Stimulated activated naive B cell treated with anti-CD40 and anti-IgM and Interleukin-4, amounts not matched to agents 10 μg/mL and 1 μg/mL and 100 μg/mL, for 72 hours (primary cell): ENCODE results near the gene GRIN1.
A peak's percentile ranks its signal among the peaks of the same experiment; 100 is the strongest.

Experiments
- ATAC-seq, 2 donors: fragments of 150-1000 bp; cut with Tn5 transposase; replicated peaks; 2 replicates each; pipeline ENCODE4 v1.10.0; 2021; ENCODE audit warnings: moderate library complexity in 1 of 2
- DNase-seq: peaks from one replicate; pipeline ENCODE4 v3.0.0; 2021
- H3K27ac Mint-ChIP-seq: one replicate; pipeline ENCODE4 v1.8.0; 2022; ENCODE audit warnings: mild to moderate bottlenecking, mixed read lengths
- H3K27me3 Mint-ChIP-seq, 2 donors: one replicate each; pipeline ENCODE4 v1.8.0; 2022; ENCODE audit warnings: mixed read lengths in 2 of 2
- H3K36me3 Mint-ChIP-seq, 2 donors: one replicate each; pipeline ENCODE4 v1.8.0; 2022; ENCODE audit warnings: mixed read lengths in 2 of 2, mild to moderate bottlenecking in 1 of 2
- H3K4me1 Mint-ChIP-seq, 2 donors: one replicate each; pipeline ENCODE4 v1.8.0; 2022; ENCODE audit warnings: mixed read lengths in 2 of 2, mild to moderate bottlenecking in 1 of 2
- H3K4me3 Mint-ChIP-seq, 2 donors: one replicate each; pipeline ENCODE4 v1.8.0; 2022; ENCODE audit warnings: mild to moderate bottlenecking in 2 of 2, mixed read lengths in 2 of 2, moderate library complexity in 1 of 2
- H3K9me3 Mint-ChIP-seq, 2 donors: one replicate each; pipeline ENCODE4 v1.8.0; 2022; ENCODE audit warnings: mixed read lengths in 2 of 2, mild to moderate bottlenecking in 1 of 2

GRIN1 gene

GRCh38 chr9:137166380-137167229 is 27.7 kb downstream of the GRIN1 start:
- H3K27me3 Mint-ChIP-seq: peaks cover 51 to 76% of the 10 kb centered on the region in 2 donors
- no peaks in the 10 kb centered on the region for H3K9me3 Mint-ChIP-seq
- peaks cover 11 to 27% of the 10 kb centered on the region in 2 donors for H3K4me1 Mint-ChIP-seq
- no peak overlapping the region for H3K27ac Mint-ChIP-seq
- no peaks in the 10 kb centered on the region for H3K36me3 Mint-ChIP-seq
- no peak for ATAC-seq
- DNase-seq: no peak
- peak overlapping the region; percentile 7 to 43 for H3K4me3 Mint-ChIP-seq

GRCh38 chr9:137167277-137167746 is 28.4 kb downstream of the GRIN1 start:
- peaks cover 52 to 77% of the 10 kb centered on the region in 2 donors for H3K27me3 Mint-ChIP-seq
- no peak for ATAC-seq
- no peak overlapping the region for H3K27ac Mint-ChIP-seq
- no peak overlapping the region for H3K4me3 Mint-ChIP-seq
- no peaks in the 10 kb centered on the region for H3K36me3 Mint-ChIP-seq
- H3K4me1 Mint-ChIP-seq: peaks cover 11 to 27% of the 10 kb centered on the region in 2 donors
- no peaks in the 10 kb centered on the region for H3K9me3 Mint-ChIP-seq
- no peak for DNase-seq

GRCh38 chr9:137167747-137168572 is 29.0 kb downstream of the GRIN1 start:
- Mint-ChIP-seq H3K27me3 (peaks cover 48 to 72% of the 10 kb centered on the region in 2 donors), H3K4me1 (peaks cover 11 to 28% of the 10 kb centered on the region in 2 donors), H3K9me3 (no peaks in the 10 kb centered on the region), H3K4me3 (peak overlapping the region in 1 of 2 donors; percentile 71), H3K36me3 (no peaks in the 10 kb centered on the region), H3K27ac (no peak overlapping the region)
- DNase-seq (no peak), ATAC-seq (peak; percentile 10 to 35)

- DNase-seq (no peak), ATAC-seq (peak; percentile 28 to 49)
- H3K27ac Mint-ChIP-seq: no peak overlapping the region
- H3K27me3 Mint-ChIP-seq: peaks cover 49 to 68% of the 10 kb centered on the region in 2 donors
- H3K36me3 Mint-ChIP-seq: no peaks in the 10 kb centered on the region
- H3K4me1 Mint-ChIP-seq: peaks cover 11 to 32% of the 10 kb centered on the region in 2 donors
- H3K9me3 Mint-ChIP-seq: no peaks in the 10 kb centered on the region
- H3K4me3 Mint-ChIP-seq: peak overlapping the region; percentile 60 to 71
Observed at GRCh38 chr9:137168573-137168903, 29.6 kb downstream of the GRIN1 start.

GRCh38 chr9:137168904-137169856 is 30.2 kb downstream of the GRIN1 start:
- peaks cover 45 to 63% of the 10 kb centered on the region in 2 donors for H3K27me3 Mint-ChIP-seq
- DNase-seq: no peak
- ATAC-seq: peak; percentile 32 to 48
- no peaks in the 10 kb centered on the region for H3K36me3 Mint-ChIP-seq
- H3K4me3 Mint-ChIP-seq: peak overlapping the region; percentile 71 to 74
- peaks cover 11 to 32% of the 10 kb centered on the region in 2 donors for H3K4me1 Mint-ChIP-seq
- no peaks in the 10 kb centered on the region for H3K9me3 Mint-ChIP-seq
- H3K27ac Mint-ChIP-seq: no peak overlapping the region

GRCh38 chr9:137169896-137170358 is 31.0 kb downstream of the GRIN1 start, which contains the start of gene LRRC26:
LRRC26 (minus strand) TSS chr9:137170051; CDS start chr9:137169943, 108 bp downstream.
- Mint-ChIP-seq H3K4me1 (peaks cover 11 to 32% of the 10 kb centered on the region in 2 donors), H3K27me3 (peaks cover 39 to 55% of the 10 kb centered on the region in 2 donors), H3K36me3 (no peaks in the 10 kb centered on the region), H3K4me3 (peak within 1 kb of the TSS; percentile 71 to 74), H3K9me3 (no peaks in the 10 kb centered on the region), H3K27ac (no peak within 1 kb of the TSS)
- DNase-seq: no peak
- ATAC-seq: no peak

GRCh38 chr9:137170486-137171148 is 31.7 kb downstream of the GRIN1 start:
- no peak overlapping the region for H3K4me3 Mint-ChIP-seq
- no peaks in the 10 kb centered on the region for H3K36me3 Mint-ChIP-seq
- H3K27me3 Mint-ChIP-seq: peaks cover 33 to 48% of the 10 kb centered on the region in 2 donors
- no peak overlapping the region for H3K27ac Mint-ChIP-seq
- DNase-seq (no peak), ATAC-seq (no peak)
- no peaks in the 10 kb centered on the region for H3K9me3 Mint-ChIP-seq
- H3K4me1 Mint-ChIP-seq: peaks cover 11 to 32% of the 10 kb centered on the region in 2 donors

- H3K9me3 Mint-ChIP-seq: no peaks in the 10 kb centered on the region
Observed at GRCh38 chr9:137171149-137171900, 32.4 kb downstream of the GRIN1 start.

GRCh38 chr9:137172901-137173795 is 34.2 kb downstream of the GRIN1 start:
- Mint-ChIP-seq H3K4me3 (peak overlapping the region in 1 of 2 donors; percentile 27), H3K4me1 (peaks cover 9 to 33% of the 10 kb centered on the region in 2 donors), H3K27ac (peak overlapping the region; percentile 14), H3K27me3 (peaks cover 22 to 31% of the 10 kb centered on the region in 2 donors), H3K36me3 (peaks cover 5 to 8% of the 10 kb centered on the region in 2 donors), H3K9me3 (no peaks in the 10 kb centered on the region)
- DNase-seq: no peak
- no peak for ATAC-seq

More at GRCh38 chr9:137171149-137171900, 32.4 kb downstream of the GRIN1 start:
- Mint-ChIP-seq H3K36me3 (no peaks in the 10 kb centered on the region), H3K27me3 (peaks cover 28 to 41% of the 10 kb centered on the region in 2 donors), H3K27ac (no peak overlapping the region), H3K4me1 (peaks cover 11 to 37% of the 10 kb centered on the region in 2 donors), H3K4me3 (no peak overlapping the region)
- ATAC-seq (no peak), DNase-seq (no peak)

GRCh38 chr9:137173796-137174664 is 35.1 kb downstream of the GRIN1 start:
- DNase-seq: no peak
- H3K27ac Mint-ChIP-seq: no peak overlapping the region
- no peak for ATAC-seq
- no peaks in the 10 kb centered on the region for H3K9me3 Mint-ChIP-seq
- H3K4me1 Mint-ChIP-seq: peaks cover 7 to 27% of the 10 kb centered on the region in 2 donors
- H3K27me3 Mint-ChIP-seq: peaks cover 19 to 22% of the 10 kb centered on the region in 2 donors
- no peak overlapping the region for H3K4me3 Mint-ChIP-seq
- peaks cover 7 to 11% of the 10 kb centered on the region in 2 donors for H3K36me3 Mint-ChIP-seq

GRCh38 chr9:137174722-137175293 is 35.9 kb downstream of the GRIN1 start:
- Mint-ChIP-seq H3K36me3 (peaks cover 15 to 18% of the 10 kb centered on the region in 2 donors), H3K9me3 (no peaks in the 10 kb centered on the region), H3K27me3 (peaks cover 17 to 18% of the 10 kb centered on the region in 2 donors), H3K27ac (no peak overlapping the region), H3K4me3 (no peak overlapping the region), H3K4me1 (peaks cover 9 to 23% of the 10 kb centered on the region in 2 donors)
- DNase-seq (no peak), ATAC-seq (peak in 1 of 2 donors; percentile 13)
